Measurements from ENCODE around the gene UGT1A4. TPM values are rescaled to one million over a fixed set of nuclear protein-coding genes. Genes with fewer than 3 reads are reported as not detected.
A peak's percentile ranks its signal among the peaks of the same experiment; 100 is the strongest.
"Not testable (repeated sequence)": the region's sequence is repeated elsewhere in the genome, so short reads cannot be mapped to it uniquely, and the experiment has no call there.

Gene UGT1A4
- total RNA-seq, 1 experiment from 2014 or later = not detected

- DNase-seq = peak; percentile 73
- no peaks in the 10 kb centered on the region for H3K27me3 ChIP-seq (ENCODE audit: control insufficient read depth, insufficient read depth, low read length)
- H3K36me3 ChIP-seq (replicated peaks; ENCODE audit: control insufficient read depth, insufficient read depth, low read length) = no peaks in the 10 kb centered on the region
- H3K4me3 ChIP-seq (ENCODE audit: insufficient read depth, low read depth, low read length) = no peak overlapping the region
Measured at GRCh38 chr2:233711312-233712008, 7.1 kb upstream of the UGT1A4 start.

- Histone ChIP-seq H3K4me3 (ENCODE audit: insufficient read depth, low read depth, low read length) (no peak within 1 kb of the TSS), H3K27me3 (ENCODE audit: control insufficient read depth, insufficient read depth, low read length) (no peaks in the 10 kb centered on the region), H3K36me3 (replicated peaks; ENCODE audit: control insufficient read depth, insufficient read depth, low read length) (no peaks in the 10 kb centered on the region)
- DNase-seq = no peak
Measured at GRCh38 chr2:233712611-233713261, 5.8 kb upstream of the UGT1A4 start, which contains the start of gene UGT1A5. UGT1A5 (plus strand) TSS chr2:233712907; CDS start chr2:233712992, 85 bp downstream.

- DNase-seq = no peak
- Histone ChIP-seq H3K36me3 (replicated peaks; ENCODE audit: control insufficient read depth, insufficient read depth, low read length) (no peaks in the 10 kb centered on the region), H3K4me3 (ENCODE audit: insufficient read depth, low read depth, low read length) (no peak overlapping the region), H3K27me3 (ENCODE audit: control insufficient read depth, insufficient read depth, low read length) (no peaks in the 10 kb centered on the region)
Measured at GRCh38 chr2:233713262-233713615, 5.3 kb upstream of the UGT1A4 start.

GRCh38 chr2:233714121-233714520 lies 4.4 kb upstream of the UGT1A4 start:
- H3K27me3 ChIP-seq (ENCODE audit: control insufficient read depth, insufficient read depth, low read length) = no peaks in the 10 kb centered on the region
- DNase-seq = no peak
- no peak overlapping the region for H3K4me3 ChIP-seq (ENCODE audit: insufficient read depth, low read depth, low read length)
- H3K36me3 ChIP-seq (replicated peaks; ENCODE audit: control insufficient read depth, insufficient read depth, low read length) = no peaks in the 10 kb centered on the region

- H3K27me3 ChIP-seq (ENCODE audit: control insufficient read depth, insufficient read depth, low read length) = no peaks in the 10 kb centered on the region
- DNase-seq = no peak
- no peaks in the 10 kb centered on the region for H3K36me3 ChIP-seq (replicated peaks; ENCODE audit: control insufficient read depth, insufficient read depth, low read length)
- no peak within 1 kb of the TSS for H3K4me3 ChIP-seq (ENCODE audit: insufficient read depth, low read depth, low read length)
Measured at GRCh38 chr2:233728723-233729301, 10.3 kb downstream of the UGT1A4 start, which contains the start of gene UGT1A3. UGT1A3 (plus strand) TSS chr2:233729042; CDS start chr2:233729127, 85 bp downstream.

GRCh38 chr2:233736868-233737653 lies 18.5 kb downstream of the UGT1A4 start:
- not testable (repeated sequence) for H3K4me3 ChIP-seq (ENCODE audit: insufficient read depth, low read depth, low read length); DNase-seq; H3K27me3 ChIP-seq (ENCODE audit: control insufficient read depth, insufficient read depth, low read length); H3K36me3 ChIP-seq (replicated peaks; ENCODE audit: control insufficient read depth, insufficient read depth, low read length)

- Histone ChIP-seq H3K4me3 (ENCODE audit: insufficient read depth, low read depth, low read length) (no peak overlapping the region), H3K27me3 (ENCODE audit: control insufficient read depth, insufficient read depth, low read length) (no peaks in the 10 kb centered on the region), H3K36me3 (replicated peaks; ENCODE audit: control insufficient read depth, insufficient read depth, low read length) (no peaks in the 10 kb centered on the region)
- no peak for DNase-seq
Measured at GRCh38 chr2:233740870-233741269, 22.3 kb downstream of the UGT1A4 start.

- DNase-seq = no peak
- Histone ChIP-seq H3K27me3 (ENCODE audit: control insufficient read depth, insufficient read depth, low read length) (no peaks in the 10 kb centered on the region), H3K36me3 (replicated peaks; ENCODE audit: control insufficient read depth, insufficient read depth, low read length) (no peaks in the 10 kb centered on the region), H3K4me3 (ENCODE audit: insufficient read depth, low read depth, low read length) (no peak overlapping the region)
Measured at GRCh38 chr2:233743464-233744259, 25.1 kb downstream of the UGT1A4 start.

GRCh38 chr2:233745073-233745755 lies 26.7 kb downstream of the UGT1A4 start:
- no peaks in the 10 kb centered on the region for H3K27me3 ChIP-seq (ENCODE audit: control insufficient read depth, insufficient read depth, low read length)
- no peaks in the 10 kb centered on the region for H3K36me3 ChIP-seq (replicated peaks; ENCODE audit: control insufficient read depth, insufficient read depth, low read length)
- DNase-seq = no peak
- H3K4me3 ChIP-seq (ENCODE audit: insufficient read depth, low read depth, low read length) = no peak overlapping the region

- not testable (repeated sequence) for H3K4me3 ChIP-seq (ENCODE audit: insufficient read depth, low read depth, low read length); DNase-seq; H3K27me3 ChIP-seq (ENCODE audit: control insufficient read depth, insufficient read depth, low read length); H3K36me3 ChIP-seq (replicated peaks; ENCODE audit: control insufficient read depth, insufficient read depth, low read length)
Measured at GRCh38 chr2:233745838-233746237, 27.3 kb downstream of the UGT1A4 start.

- H3K36me3 ChIP-seq (replicated peaks; ENCODE audit: control insufficient read depth, insufficient read depth, low read length) = no peaks in the 10 kb centered on the region
- H3K4me3 ChIP-seq (ENCODE audit: insufficient read depth, low read depth, low read length) = no peak overlapping the region
- no peak for DNase-seq
- no peaks in the 10 kb centered on the region for H3K27me3 ChIP-seq (ENCODE audit: control insufficient read depth, insufficient read depth, low read length)
Measured at GRCh38 chr2:233746475-233747282, 28.1 kb downstream of the UGT1A4 start.

GRCh38 chr2:233747283-233747544 lies 28.7 kb downstream of the UGT1A4 start:
- no peak overlapping the region for H3K4me3 ChIP-seq (ENCODE audit: insufficient read depth, low read depth, low read length)
- no peaks in the 10 kb centered on the region for H3K36me3 ChIP-seq (replicated peaks; ENCODE audit: control insufficient read depth, insufficient read depth, low read length)
- no peaks in the 10 kb centered on the region for H3K27me3 ChIP-seq (ENCODE audit: control insufficient read depth, insufficient read depth, low read length)
- DNase-seq = no peak

- H3K4me3 ChIP-seq (ENCODE audit: insufficient read depth, low read depth, low read length); DNase-seq: not testable (repeated sequence)
Measured at GRCh38 chr2:233750689-233751088, 32.2 kb downstream of the UGT1A4 start.

More at GRCh38 chr2:233750689-233751088, 32.2 kb downstream of the UGT1A4 start:
- not testable (repeated sequence) for H3K36me3 ChIP-seq (replicated peaks; ENCODE audit: control insufficient read depth, insufficient read depth, low read length); H3K27me3 ChIP-seq (ENCODE audit: control insufficient read depth, insufficient read depth, low read length)

Measured in H7 (cell line).